Ovary (tissue), 3 donors: ENCODE measurements around the gene ZNF282.

Source experiments
- CTCF ChIP-seq, 3 donors: fragments of 450-650 bp in 2 of 3; fragments of 200-600 bp in 1 of 3; IDR thresholded peaks; one replicate each; pipeline versions ENCODE4 v1.5.1 to v1.8.0; 2016 to 2022; ENCODE audit warnings: antibody characterized with exemption in 3 of 3, mild to moderate bottlenecking in 1 of 3
- POLR2A ChIP-seq: fragments of 450-650 bp; IDR thresholded peaks from one replicate; pipeline ENCODE4 v1.6.1; 2017; ENCODE audit warnings: antibody characterized with exemption, mild to moderate bottlenecking, moderate library complexity
- donor health status: DM: no; HTN: no; CAD: no.

DNA sequence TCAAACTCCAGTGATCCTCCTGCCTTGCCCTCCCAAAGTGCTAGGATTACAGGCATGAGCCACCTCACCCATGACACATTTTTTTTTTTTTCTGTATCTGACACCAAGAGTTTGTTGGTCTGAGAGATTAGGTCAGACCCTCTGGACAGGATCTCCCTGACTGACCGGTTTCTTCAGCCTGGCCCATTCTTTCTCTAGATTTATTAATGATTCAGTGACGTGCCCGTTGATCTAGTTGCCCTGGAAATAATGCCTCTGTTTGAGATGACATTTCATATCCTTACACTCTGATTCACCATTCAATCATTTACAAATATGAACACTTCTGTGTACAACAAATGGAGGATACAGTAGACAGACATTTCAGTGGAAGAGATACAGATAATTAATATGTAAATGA lies 42.7 kb downstream of the ZNF282 start:
- no peak for TF ChIP-seq CTCF (IDR thresholded peaks at IDR 0.05)
- TF ChIP-seq POLR2A: no peak
